ENCODE data around the gene SLC25A19. TPM values are rescaled to one million over a fixed set of nuclear protein-coding genes. Genes with fewer than 3 reads are reported as not detected.

The SLC25A19 gene
- polyA plus RNA-seq, 1 of the 3 experiments (the other 2 are of a cell fraction): 11.7 TPM

- no peak overlapping the region for H3K4me2 ChIP-seq
- H3K79me2 ChIP-seq (ENCODE audit: insufficient read depth): no peaks in the 10 kb centered on the region
- H3K27ac ChIP-seq (ENCODE audit: low read depth in 2 of 2, low read length in 1 of 2): no peak overlapping the region
- CTCF ChIA-PET: interaction anchor here (1.2 to 2.4 kb wide), 5 partner anchors 26 to 110 kb away, joined by 3 to 15 read pairs (median 7); partner anchors contain the start of gene SLC25A19
- peaks cover 21 to 28% of the 10 kb centered on the region in 2 experiments for H3K36me3 ChIP-seq (replicated peaks in 1 of 2; ENCODE audit: control insufficient read depth in 1 of 2, insufficient read depth in 2 of 2, low read length in 1 of 2)
- H3F3A ChIP-seq (replicated peaks; ENCODE audit: insufficient read depth): peaks cover 3% of the 10 kb centered on the region
- H2AFZ ChIP-seq (ENCODE audit: low read depth): no peak overlapping the region
- TF ChIP-seq JUND (IDR thresholded peaks at IDR 0.05): no peak
- no peak for TF ChIP-seq TAF1 (IDR thresholded peaks at IDR 0.05; ENCODE audit: borderline replicate concordance, low read depth, low read length)
- no peak for TF ChIP-seq NFIC (IDR thresholded peaks at IDR 0.05; ENCODE audit: borderline replicate concordance)
- no peak for TF ChIP-seq GABPA (IDR thresholded peaks at IDR 0.05; ENCODE audit: low read depth)
- TF ChIP-seq RFX5 (IDR thresholded peaks at IDR 0.05; ENCODE audit: low read length): no peak
- TF ChIP-seq NRF1 (IDR thresholded peaks at IDR 0.05; ENCODE audit: low read depth, low read length): no peak
- no peak for TF ChIP-seq TCF12 (IDR thresholded peaks at IDR 0.05)
- no peak for TF ChIP-seq EP300 (IDR thresholded peaks at IDR 0.05; ENCODE audit: borderline replicate concordance in 1 of 2, low read depth in 1 of 2, low read length in 1 of 2)
- no peak for TF ChIP-seq SMC3 (IDR thresholded peaks at IDR 0.05; ENCODE audit: low read depth, low read length)
- no peak for TF ChIP-seq IRF3 (IDR thresholded peaks at IDR 0.05; ENCODE audit: low read depth, low read length)
- TF ChIP-seq MAX (IDR thresholded peaks at IDR 0.05; ENCODE audit: low read depth): no peak
- TF ChIP-seq RCOR1 (IDR thresholded peaks at IDR 0.05; ENCODE audit: low read length): no peak
- no peak for TF ChIP-seq USF2 (IDR thresholded peaks at IDR 0.05; ENCODE audit: borderline replicate concordance, low read depth, low read length)
- TF ChIP-seq FOXM1 (IDR thresholded peaks at IDR 0.05; ENCODE audit: low read depth): no peak
- no peak for TF ChIP-seq PBX3 (IDR thresholded peaks at IDR 0.05)
- no peak for TF ChIP-seq YY1 (IDR thresholded peaks at IDR 0.05; ENCODE audit: low read depth)
- TF ChIP-seq TEAD4 (IDR thresholded peaks at IDR 0.05; ENCODE audit: borderline replicate concordance, insufficient read depth): no peak
- no peak for TF ChIP-seq POLR2AphosphoS5 (IDR thresholded peaks at IDR 0.05; ENCODE audit: low read depth, low read length)
- TF ChIP-seq CTCF (IDR thresholded peaks at IDR 0.05): no peak
- H3K9me3 ChIP-seq: no peaks in the 10 kb centered on the region
- no peak overlapping the region for H3K9ac ChIP-seq
- DNase-seq: no peak
- no peaks in the 10 kb centered on the region for H3K27me3 ChIP-seq (ENCODE audit: insufficient read depth)
- no peak overlapping the region for H3K4me3 ChIP-seq (ENCODE audit: low read depth in 2 of 2, low read length in 1 of 2)
- no peaks in the 10 kb centered on the region for H3K9me2 ChIP-seq
- POLR2A ChIA-PET: no interaction called here
- WGBS (ENCODE audit: low lambda C conversion rate): 90% methylated on average over 5 of the region's 5 CpGs
- no peaks in the 10 kb centered on the region for H4K20me1 ChIP-seq (ENCODE audit: insufficient read depth)
- no peaks in the 10 kb centered on the region for H3K4me1 ChIP-seq (ENCODE audit: control insufficient read depth in 1 of 2, insufficient read depth in 2 of 2, low read depth in 1 of 2, low read length in 1 of 2)
Observed at GRCh38 chr17:75316253-75316652, 27.0 kb upstream of the SLC25A19 start.

All from SK-N-SH (cell line).